ENCODE data around the gene IDS.
A peak's percentile ranks its signal among the peaks of the same experiment; 100 is the strongest.
"Not testable (repeated sequence)": the region's sequence is repeated elsewhere in the genome, so short reads cannot be mapped to it uniquely, and the experiment has no call there.

Gene IDS, protein sequence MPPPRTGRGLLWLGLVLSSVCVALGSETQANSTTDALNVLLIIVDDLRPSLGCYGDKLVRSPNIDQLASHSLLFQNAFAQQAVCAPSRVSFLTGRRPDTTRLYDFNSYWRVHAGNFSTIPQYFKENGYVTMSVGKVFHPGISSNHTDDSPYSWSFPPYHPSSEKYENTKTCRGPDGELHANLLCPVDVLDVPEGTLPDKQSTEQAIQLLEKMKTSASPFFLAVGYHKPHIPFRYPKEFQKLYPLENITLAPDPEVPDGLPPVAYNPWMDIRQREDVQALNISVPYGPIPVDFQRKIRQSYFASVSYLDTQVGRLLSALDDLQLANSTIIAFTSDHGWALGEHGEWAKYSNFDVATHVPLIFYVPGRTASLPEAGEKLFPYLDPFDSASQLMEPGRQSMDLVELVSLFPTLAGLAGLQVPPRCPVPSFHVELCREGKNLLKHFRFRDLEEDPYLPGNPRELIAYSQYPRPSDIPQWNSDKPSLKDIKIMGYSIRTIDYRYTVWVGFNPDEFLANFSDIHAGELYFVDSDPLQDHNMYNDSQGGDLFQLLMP
- 28.5 to 46.2 reads per million in 2 donors for total RNA-seq

DNA sequence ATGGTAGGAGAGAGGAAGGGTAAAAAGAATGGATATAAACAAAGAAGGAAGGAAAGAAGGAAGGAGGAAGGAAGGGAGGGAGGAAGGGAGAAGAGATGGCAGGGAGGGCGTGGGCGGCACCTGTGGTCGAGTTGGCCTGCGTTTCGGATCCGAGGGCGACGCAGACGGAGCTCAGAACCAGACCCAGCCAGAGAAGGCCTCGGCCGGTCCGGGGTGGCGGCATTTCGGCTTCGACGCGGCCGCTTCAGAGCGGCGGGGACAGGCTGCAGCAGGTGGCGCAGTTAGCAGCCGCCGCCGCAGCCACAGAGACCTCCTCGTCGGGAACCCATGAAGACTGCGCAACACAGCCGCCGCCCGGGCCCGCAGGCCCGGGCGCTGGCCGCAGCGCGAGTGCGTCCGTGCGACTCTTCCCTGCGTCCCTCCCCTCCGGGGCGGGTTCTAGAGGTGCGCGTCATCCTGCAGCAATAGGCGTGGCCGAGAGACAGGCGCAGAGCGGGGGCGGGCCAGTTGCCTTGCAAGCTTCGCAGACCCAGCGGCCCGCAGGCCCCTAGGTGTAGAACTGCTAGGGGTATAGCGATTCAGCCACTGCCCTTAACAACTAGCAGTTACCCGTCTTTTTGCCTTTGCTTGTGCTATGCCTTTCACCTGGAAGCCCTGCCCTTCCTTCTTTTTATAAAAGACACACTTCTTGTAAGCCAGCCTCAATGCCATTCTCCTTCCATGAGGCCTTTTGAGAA lies at the start of gene IDS:
Gene IDS (minus strand): TSS at position 392 of the 737 bp plus-strand sequence. CDS start 169 bp downstream, at position 223.
- peak; percentile 72 for DNase-seq

- not testable (repeated sequence) for DNase-seq
Measured at GRCh38 chrX:149551939-149552248, 46.8 kb upstream of the IDS start.

DNA sequence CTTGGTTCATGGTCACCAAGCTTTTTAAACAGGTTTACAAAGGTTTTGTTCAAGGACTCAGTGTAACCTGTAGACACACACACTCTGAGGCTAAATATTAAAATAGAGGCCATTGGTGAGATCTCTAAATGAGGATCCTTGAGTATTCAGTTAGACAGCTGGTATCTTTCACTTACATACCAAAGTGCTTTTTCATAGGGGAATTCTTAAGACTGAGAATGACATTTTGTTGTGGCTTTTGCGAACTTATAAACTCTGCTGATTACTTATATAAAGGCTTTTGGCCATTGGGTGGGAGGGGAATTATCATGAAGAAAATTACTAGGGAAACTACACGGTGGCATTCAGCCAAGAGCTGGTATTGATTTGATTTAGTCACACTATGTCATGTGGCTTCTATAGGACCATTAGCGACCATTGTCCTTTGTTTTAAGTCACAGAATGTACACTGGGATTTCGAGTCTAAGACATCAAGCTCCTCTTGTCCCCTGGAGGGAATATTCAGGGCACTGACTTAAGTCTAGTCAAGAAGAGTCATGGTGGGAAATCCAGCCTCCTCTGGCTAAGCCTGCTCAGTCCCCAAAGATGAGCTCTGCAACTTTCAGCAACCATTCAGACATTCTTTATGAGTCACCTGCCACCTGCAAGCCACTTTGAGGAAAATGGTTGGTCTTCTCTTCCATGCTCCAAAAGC lies 46.3 kb upstream of the IDS start:
- DNase-seq: not testable (repeated sequence)

DNA sequence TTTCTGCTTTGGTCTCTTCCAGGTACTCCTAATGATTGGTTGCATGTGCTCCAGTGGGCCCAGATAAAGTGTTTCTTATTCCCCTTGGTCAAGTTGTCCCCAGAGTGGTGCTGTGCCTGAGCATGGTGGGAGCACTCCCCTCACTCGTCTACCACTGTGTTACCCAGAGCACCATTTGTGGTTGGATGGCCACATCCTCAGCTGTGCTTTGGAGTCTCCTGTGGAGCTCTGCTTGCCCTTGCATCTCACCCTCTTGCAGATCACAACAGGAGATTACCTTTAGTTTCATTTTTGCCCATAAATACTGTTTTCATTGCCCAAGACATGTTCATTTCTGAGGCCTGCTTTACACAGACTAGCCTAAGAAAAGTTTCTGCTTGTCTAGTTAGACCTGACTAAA lies 45.3 kb upstream of the IDS start:
- not testable (repeated sequence) for DNase-seq

- DNase-seq: not testable (repeated sequence)
Measured at GRCh38 chrX:149549701-149550100, 44.6 kb upstream of the IDS start, which contains the start of gene HSFX3. HSFX3 (minus strand) TSS chrX:149549924; CDS start chrX:149549852, 72 bp downstream.

DNA sequence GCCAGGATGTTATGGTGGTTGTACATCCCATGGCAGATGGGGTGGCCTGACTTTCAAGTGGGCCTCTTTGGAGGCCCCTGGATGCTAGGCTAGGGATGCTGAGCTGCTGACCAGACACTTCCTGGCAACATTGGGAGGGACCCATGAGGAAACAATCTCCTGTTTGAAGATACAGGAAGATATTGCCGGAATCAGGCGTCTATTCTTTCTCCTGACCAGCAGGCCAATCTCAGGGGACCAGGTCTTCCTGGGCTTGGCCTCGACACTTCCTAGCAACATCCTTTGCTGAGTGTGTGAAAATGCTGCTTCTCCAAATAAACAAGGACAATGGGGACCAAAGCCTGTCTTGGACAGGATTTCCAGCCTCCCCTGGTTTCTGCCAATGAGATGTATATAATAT lies 42.7 kb upstream of the IDS start:
- DNase-seq: not testable (repeated sequence)

- not testable (repeated sequence) for DNase-seq
Measured at GRCh38 chrX:149546962-149547361, 41.9 kb upstream of the IDS start.

GRCh38 chrX:149545545-149546543 lies 40.7 kb upstream of the IDS start:
- DNase-seq: not testable (repeated sequence)

DNA sequence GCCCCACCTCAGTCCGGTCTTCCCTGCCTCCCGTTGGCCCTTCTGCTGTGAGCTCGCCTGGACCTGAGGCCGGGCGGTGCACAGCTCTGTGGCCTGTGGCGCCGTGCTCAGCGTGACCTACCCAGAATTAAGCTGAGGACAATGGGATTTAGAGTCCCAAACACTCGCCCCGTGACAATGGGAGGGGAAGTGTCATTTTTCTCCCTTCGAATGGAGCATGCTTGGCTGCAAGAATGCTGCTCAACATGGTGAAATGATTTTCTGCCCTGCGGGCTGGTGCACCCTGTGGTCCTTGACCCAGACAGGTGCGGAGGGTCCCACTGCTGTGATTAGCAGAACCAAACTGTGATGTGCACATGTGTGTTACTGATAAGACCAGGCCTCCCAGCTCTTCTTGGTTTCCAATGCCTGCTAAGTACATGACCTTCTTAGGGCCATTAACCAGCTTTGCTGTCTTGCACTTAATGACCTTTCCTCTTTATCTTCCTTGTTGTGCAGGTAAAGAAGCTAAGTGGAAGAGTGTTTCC lies 36.5 kb upstream of the IDS start:
- DNase-seq: no peak

- DNase-seq: peak; percentile 74
Measured at GRCh38 chrX:149540621-149541520, 35.8 kb upstream of the IDS start, which contains the start of gene EOLA1. EOLA1 (plus strand) TSS chrX:149541012; CDS start chrX:149545631, 4,619 bp downstream.

GRCh38 chrX:149540131-149540620 lies 35.1 kb upstream of the IDS start:
- DNase-seq: peak; percentile 79

DNA sequence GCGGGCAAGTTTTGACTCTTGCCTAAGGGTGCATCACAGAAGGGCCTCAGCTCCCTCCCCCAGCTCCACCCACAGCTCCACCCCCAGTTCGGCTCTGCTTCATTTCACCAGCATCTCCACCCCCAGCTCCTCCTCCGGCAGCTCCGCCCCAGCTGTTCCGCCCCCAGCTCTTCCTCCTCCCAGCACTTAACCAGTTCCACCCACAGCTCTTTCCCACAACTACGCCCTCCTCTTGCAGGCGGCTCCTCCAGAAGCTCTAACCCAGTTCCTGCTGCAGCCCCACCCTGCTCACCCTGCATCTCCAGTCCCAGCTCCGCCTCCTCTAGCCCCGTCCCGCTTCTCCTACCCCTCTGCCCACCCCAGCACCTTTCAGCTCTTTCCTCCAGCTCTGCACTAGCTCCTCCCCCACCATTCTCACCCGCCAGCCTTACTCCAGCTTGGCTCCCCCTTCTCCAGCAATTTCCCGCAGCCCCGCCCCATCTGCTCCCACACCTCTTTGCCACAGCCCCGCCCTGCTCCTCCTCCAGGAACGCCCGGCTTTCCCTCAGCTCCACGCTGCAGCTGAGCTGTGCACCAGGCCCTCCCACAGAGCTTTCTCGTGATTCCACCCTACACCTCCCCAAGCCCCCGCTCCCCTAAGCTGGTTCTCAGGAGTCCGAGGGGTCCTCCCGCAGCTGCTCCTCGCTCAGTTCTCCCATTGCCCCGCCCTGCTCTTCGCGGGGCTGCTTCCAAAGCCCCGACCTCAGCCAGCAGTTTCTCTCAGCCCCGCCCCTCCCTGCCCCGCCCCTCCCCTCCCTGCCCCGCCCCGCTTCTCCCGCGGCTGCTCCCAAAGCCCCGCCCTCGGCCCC lies 34.4 kb upstream of the IDS start:
- peak; percentile 58 for DNase-seq

DNA sequence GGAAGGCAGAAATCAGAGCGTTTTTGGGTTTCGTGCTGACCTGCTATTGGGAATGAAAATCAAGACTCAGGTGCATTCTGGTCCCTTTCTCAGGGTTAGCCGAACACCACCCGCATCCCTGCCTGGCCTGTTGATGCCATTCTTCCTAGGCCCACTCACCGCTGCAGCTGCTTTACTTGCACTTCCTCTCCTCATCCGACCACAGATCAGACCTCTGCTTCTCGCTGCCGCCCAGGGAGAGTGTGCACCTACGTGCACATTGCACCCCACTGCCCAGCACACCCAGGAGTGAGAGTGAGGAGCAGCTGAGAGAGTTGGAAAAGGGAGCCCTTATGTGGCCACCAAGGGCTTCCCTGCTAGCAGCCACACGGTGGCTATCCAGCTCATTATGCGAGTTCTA lies 32.4 kb upstream of the IDS start:
- not testable (repeated sequence) for DNase-seq

DNA sequence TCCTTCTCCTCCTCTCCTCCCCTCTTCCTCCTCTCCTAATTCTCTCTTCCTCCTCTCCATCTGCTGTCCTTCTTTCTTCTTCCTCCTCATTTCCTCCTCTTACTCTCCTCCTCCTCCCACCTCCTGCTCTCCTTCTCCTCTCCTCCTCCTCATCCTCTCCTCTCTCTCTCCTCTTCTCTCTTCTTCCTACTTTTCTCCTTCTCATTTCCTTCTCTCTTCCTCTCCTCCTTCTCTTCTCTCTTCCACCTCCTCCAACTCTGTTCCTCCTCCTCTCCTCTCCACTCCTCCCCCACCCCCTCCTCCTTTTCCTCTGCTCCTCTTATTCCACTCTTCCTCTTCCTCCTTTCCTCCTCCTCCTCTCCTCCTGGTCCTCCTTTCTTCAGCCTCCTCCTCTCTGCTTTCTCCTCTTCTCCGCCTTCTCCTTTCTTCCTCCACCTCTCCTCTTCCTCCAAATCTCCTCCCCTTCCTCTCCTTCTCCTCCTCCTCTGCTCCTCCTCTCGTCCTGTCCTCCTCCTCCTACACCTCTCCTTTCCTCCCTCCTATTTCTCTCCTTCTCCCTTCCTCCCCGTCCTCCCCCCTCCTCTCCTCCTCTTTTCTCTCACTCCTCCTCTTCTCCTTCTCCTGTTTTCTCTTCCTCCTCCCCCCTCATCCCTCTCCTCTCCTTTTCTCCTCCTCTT lies 30.0 kb upstream of the IDS start:
- not testable (repeated sequence) for DNase-seq

GRCh38 chrX:149533999-149534398 lies 28.9 kb upstream of the IDS start:
- DNase-seq: not testable (repeated sequence)

GRCh38 chrX:149532868-149533267 lies 27.8 kb upstream of the IDS start:
- DNase-seq: not testable (repeated sequence)

DNA sequence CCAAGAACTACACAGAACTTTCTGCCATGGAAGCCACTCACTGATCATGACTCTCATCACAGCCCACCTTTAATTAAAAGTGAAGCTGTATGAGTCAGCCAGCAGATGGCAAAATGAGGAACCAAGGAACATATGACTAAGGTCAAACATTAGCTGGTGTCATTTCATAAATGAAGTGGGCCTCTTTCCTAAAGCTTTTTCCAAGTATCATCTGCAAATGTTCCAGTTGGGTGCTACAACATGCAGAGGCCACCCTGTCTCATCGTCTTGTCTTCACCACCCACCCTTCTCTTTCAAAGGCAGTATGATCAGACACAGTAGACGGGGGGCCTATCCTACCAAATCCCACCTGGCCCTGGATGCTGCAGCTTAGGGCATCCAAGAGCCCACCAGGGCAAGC lies 26.5 kb upstream of the IDS start:
- no peak for DNase-seq

DNA sequence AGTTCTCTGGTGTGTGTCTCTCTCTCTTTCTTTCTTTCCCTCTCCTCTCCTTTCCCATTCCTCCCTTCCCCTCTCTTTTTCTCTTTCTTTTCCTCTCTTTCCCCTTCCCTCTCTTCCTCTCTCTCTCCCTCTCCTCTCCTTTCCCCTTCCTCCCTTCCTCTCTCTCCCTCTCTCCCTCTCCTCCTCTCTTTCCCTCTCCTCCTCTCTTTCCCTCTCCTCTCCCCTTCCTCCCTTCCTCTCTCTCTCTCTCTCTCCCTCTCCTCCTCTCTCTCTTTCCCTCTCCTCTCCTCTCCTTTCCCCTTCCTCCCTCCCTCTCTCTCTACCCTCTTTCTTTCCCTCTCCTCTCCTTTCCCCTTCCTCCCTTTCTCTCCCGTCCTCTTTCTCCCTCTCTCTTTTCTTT lies 23.3 kb upstream of the IDS start:
- DNase-seq: no peak

All from activated gamma-delta T cell (primary cell).